A549 (cell line): ENCODE measurements around the gene SKI.

Experiments
- BHLHE40 ChIP-seq: IDR thresholded peaks from 2 replicates; pipeline ENCODE4 v1.6.1; 2012; ENCODE audit warnings: low read depth, low read length, inconsistent platforms
- CBX2 ChIP-seq: fragments of 200-600 bp; sonication (generic); IDR thresholded peaks from 2 replicates; pipeline ENCODE4 v1.6.1; 2016; ENCODE audit warnings: low read depth, mild to moderate bottlenecking, borderline replicate concordance
- MAZ ChIP-seq: fragments of 150-350 bp; IDR thresholded peaks from 2 replicates; pipeline ENCODE4 v1.6.1; 2014; ENCODE audit warnings: antibody characterized with exemption, low read depth, low read length, borderline replicate concordance
- NFE2L2 ChIP-seq: fragments of 150-350 bp; conservative IDR thresholded peaks from 2 replicates; pipeline ENCODE4 v1.6.1; 2014; ENCODE audit warnings: low read length
- POLR2A ChIP-seq: IDR thresholded peaks from 2 replicates; pipeline ENCODE4 v1.6.1; 2012; ENCODE audit warnings: mild to moderate bottlenecking, low read length
- TF ChIP-seq, protein P1 (sequence below): fragments of 450-650 bp; IDR thresholded peaks from 2 replicates; pipeline ENCODE4 v1.6.1; 2014; ENCODE audit warnings: antibody characterized with exemption

DNA sequence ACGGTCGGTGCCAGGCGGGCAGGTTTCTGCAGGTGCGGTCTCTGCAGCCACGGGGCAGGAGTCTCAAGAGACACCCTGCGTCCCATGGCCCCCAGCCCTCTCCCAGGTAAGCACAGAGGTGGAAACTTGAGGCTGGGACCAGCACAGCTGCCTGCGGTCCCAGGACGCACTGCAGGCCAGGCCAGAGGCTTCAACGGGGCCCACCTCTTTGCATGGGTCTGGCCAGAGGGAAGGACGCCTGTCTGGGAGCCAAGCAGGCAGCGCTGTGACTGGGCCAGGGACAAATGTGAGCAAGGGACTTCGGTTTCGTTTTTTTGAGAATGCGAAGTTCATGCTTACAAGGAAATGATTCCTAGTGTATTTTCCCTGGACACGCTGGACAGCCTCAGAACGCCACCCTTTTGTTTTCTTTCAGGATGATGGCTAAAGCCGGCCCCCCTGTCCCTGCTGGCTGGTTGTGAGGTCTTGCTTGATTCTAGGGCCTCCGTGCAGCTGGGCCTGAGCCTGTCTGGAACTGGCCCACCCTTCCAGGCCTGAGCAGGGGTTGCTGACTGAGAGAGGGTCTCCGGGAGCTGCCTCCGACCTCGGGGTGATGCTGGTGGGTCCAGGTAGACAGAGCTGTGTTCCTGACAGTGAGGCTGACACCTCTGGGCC lies 124.9 kb downstream of the SKI start:
- TF ChIP-seq CBX2: no peak
- no peak for TF ChIP-seq POLR2A
- no peak for TF ChIP-seq MAZ
- TF ChIP-seq NFE2L2: no peak
- TF ChIP-seq, protein P1, sequence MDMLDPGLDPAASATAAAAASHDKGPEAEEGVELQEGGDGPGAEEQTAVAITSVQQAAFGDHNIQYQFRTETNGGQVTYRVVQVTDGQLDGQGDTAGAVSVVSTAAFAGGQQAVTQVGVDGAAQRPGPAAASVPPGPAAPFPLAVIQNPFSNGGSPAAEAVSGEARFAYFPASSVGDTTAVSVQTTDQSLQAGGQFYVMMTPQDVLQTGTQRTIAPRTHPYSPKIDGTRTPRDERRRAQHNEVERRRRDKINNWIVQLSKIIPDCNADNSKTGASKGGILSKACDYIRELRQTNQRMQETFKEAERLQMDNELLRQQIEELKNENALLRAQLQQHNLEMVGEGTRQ: no peak
- no peak for TF ChIP-seq BHLHE40
